B cell (primary cell): ENCODE data around the gene DLG2.

ENCODE experiments used
- CTCF ChIP-seq: fragments of 200-600 bp; IDR thresholded peaks from one replicate; pipeline ENCODE4 v1.8.0; 2022; ENCODE audit warnings: antibody characterized with exemption, mild to moderate bottlenecking
- EZH2 ChIP-seq: IDR thresholded peaks from 2 replicates; pipeline ENCODE4 v1.6.1; 2012; ENCODE audit warnings: borderline replicate concordance, low read depth, mild to moderate bottlenecking, moderate library complexity, low read length; ENCODE audit not compliant: insufficient read depth, poor library complexity, severe bottlenecking

DNA sequence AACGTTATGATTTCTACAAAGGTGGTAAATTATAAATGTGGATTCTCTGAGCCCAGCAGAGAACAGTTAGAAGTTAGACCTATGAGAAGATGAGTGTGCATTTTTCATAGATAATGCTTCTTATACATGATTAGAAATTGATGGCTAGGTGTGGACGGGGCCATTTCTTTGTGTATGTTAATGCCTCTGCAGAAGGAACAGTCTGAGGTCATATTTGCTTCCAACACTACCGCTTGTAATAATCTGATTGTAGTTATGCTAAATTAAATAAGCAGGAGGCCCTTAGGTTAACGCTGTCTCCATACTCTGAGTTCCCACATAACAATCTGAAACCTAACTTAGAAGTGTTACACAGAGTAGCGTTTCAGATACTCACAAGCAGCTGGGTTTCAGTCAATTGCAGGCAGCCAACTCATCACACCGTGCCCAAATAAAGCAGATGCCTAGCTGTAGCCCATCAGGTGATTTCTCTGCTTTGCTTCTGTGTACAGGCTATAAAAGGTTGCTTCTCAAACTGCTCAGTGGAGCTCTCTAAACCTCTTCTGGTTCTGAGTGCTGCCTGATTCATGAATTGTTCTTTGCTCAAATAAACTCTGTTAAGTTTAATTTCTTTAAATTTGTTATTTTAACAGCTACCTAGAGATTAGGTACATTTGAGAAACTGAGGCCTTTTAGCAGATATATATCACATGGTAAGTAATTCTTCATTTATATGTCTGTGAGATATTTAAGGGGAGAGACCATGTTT lies 1702.2 kb downstream of the DLG2 start:
- no peak for TF ChIP-seq CTCF
- TF ChIP-seq EZH2: no peak
